Calu3 (cell line): Measurements from ENCODE around the gene ABCG5. TPM values are rescaled to one million over a fixed set of nuclear protein-coding genes. Genes with fewer than 3 reads are reported as not detected.

ENCODE experiments used
- BruUV-seq: library from RNA; stranded (reverse); fragments of 400-500 nt; replicated peaks from 2 replicates; lab custom pipeline; 2021; lab: Mats Ljungman, UMichigan
- CTCF ChIA-PET: fragments of 300-600 bp; sonication (Branson Sonifier 250); formaldehyde crosslinking; loops from one replicate; lab custom pipeline; 2022; ENCODE audit warnings: antibody characterized with exemption; lab: Charles Lee
- DNase-seq: peaks from one replicate; pipeline ENCODE4 v3.0.0; 2022
- H3K27ac Mint-ChIP-seq: one replicate; pipeline ENCODE4 v1.8.0; 2022; ENCODE audit warnings: mixed read lengths; ENCODE audit not compliant: unreplicated experiment
- H3K27me3 Mint-ChIP-seq: one replicate; pipeline ENCODE4 v1.8.0; 2022; ENCODE audit warnings: mixed read lengths; ENCODE audit not compliant: unreplicated experiment
- H3K36me3 Mint-ChIP-seq: one replicate; pipeline ENCODE4 v1.8.0; 2022; ENCODE audit warnings: mild to moderate bottlenecking, moderate library complexity, mixed read lengths; ENCODE audit not compliant: insufficient read depth, unreplicated experiment
- H3K4me1 Mint-ChIP-seq: one replicate; pipeline ENCODE4 v1.8.0; 2022; ENCODE audit warnings: mild to moderate bottlenecking, low read depth, mixed read lengths; ENCODE audit not compliant: unreplicated experiment
- H3K4me3 Mint-ChIP-seq: one replicate; pipeline ENCODE4 v1.8.0; 2022; ENCODE audit warnings: mild to moderate bottlenecking, low read depth, moderate library complexity, mixed read lengths; ENCODE audit not compliant: unreplicated experiment
- H3K9me3 Mint-ChIP-seq: one replicate; pipeline ENCODE4 v1.8.0; 2022; ENCODE audit warnings: low read depth, mixed read lengths; ENCODE audit not compliant: unreplicated experiment
- CTCF ChIP-seq: fragments of 200-600 bp; IDR thresholded peaks from one replicate; pipeline ENCODE4 v1.8.0; 2022; ENCODE audit warnings: antibody characterized with exemption; ENCODE audit not compliant: unreplicated experiment
- intact Hi-C: fragments of 100-400 bp; cut with micrococcal nuclease; formaldehyde crosslinking; loops from one replicate; pipeline ENCODE4 v1.10.0; 2022; ENCODE audit not compliant: unreplicated experiment
- total RNA-seq: library from RNA; stranded (reverse); gene quantifications from 2 replicates; pipeline ENCODE4 v1.2.3, GENCODE V29; 2022

The ABCG5 gene
- total RNA-seq, 1 experiment from 2014 or later = 0.66 TPM

- no peak for DNase-seq
- TF ChIP-seq CTCF = no peak
- no peak overlapping the region for H3K27ac Mint-ChIP-seq
- H3K27me3 Mint-ChIP-seq = no peaks in the 10 kb centered on the region
- CTCF ChIA-PET = no interaction called here
- peaks cover 3% of the 10 kb centered on the region for H3K36me3 Mint-ChIP-seq
- BruUV-seq = no TSS peak
- H3K4me3 Mint-ChIP-seq = no peak overlapping the region
- peaks cover 3% of the 10 kb centered on the region for H3K9me3 Mint-ChIP-seq
- intact Hi-C loops = no loop called here
- H3K4me1 Mint-ChIP-seq = peaks cover 15% of the 10 kb centered on the region
Measured at GRCh38 chr2:43812947-43813346, 25.7 kb downstream of the ABCG5 start.

- no peak for DNase-seq
- no peak overlapping the region for H3K27ac Mint-ChIP-seq
- TF ChIP-seq CTCF = no peak
- peaks cover 3% of the 10 kb centered on the region for H3K36me3 Mint-ChIP-seq
- intact Hi-C loops = no loop called here
- no peaks in the 10 kb centered on the region for H3K27me3 Mint-ChIP-seq
- no peak overlapping the region for H3K4me3 Mint-ChIP-seq
- H3K9me3 Mint-ChIP-seq = peaks cover 3% of the 10 kb centered on the region
- H3K4me1 Mint-ChIP-seq = peaks cover 17% of the 10 kb centered on the region
- CTCF ChIA-PET = no interaction called here
- no TSS peak for BruUV-seq
Measured at GRCh38 chr2:43812006-43812405, 26.6 kb downstream of the ABCG5 start.

GRCh38 chr2:43810888-43811287, 27.8 kb downstream of the ABCG5 start:
- H3K27me3 Mint-ChIP-seq = no peaks in the 10 kb centered on the region
- peaks cover 17% of the 10 kb centered on the region for H3K4me1 Mint-ChIP-seq
- no peak overlapping the region for H3K4me3 Mint-ChIP-seq
- H3K27ac Mint-ChIP-seq = no peak overlapping the region
- CTCF ChIA-PET = no interaction called here
- H3K36me3 Mint-ChIP-seq = no peaks in the 10 kb centered on the region
- no TSS peak for BruUV-seq
- intact Hi-C loops = no loop called here
- H3K9me3 Mint-ChIP-seq = no peaks in the 10 kb centered on the region
- no peak for DNase-seq
- no peak for TF ChIP-seq CTCF

- Mint-ChIP-seq H3K27ac (no peak overlapping the region), H3K4me3 (no peak overlapping the region), H3K9me3 (no peaks in the 10 kb centered on the region), H3K4me1 (peaks cover 12% of the 10 kb centered on the region), H3K36me3 (no peaks in the 10 kb centered on the region), H3K27me3 (no peaks in the 10 kb centered on the region)
- BruUV-seq = no TSS peak
- no peak for DNase-seq
- CTCF ChIA-PET = no interaction called here
- no peak for TF ChIP-seq CTCF
- intact Hi-C loops = no loop called here
Measured at GRCh38 chr2:43810452-43810851, 28.2 kb downstream of the ABCG5 start.
